GM23248 (cell line): ENCODE measurements around the gene APOOL.

Experiments used
- EZH2 ChIP-seq: fragments of 200-600 bp; sonication (generic); IDR thresholded peaks from 2 replicates; pipeline ENCODE4 v1.6.1; 2018; ENCODE audit warnings: antibody characterized with exemption, mild to moderate bottlenecking; ENCODE audit not compliant: insufficient read depth, poor library complexity, severe bottlenecking
- EZH2phosphoT487 ChIP-seq: fragments of 200-600 bp; sonication (generic); IDR thresholded peaks from 2 replicates; pipeline ENCODE4 v1.6.1; 2018; ENCODE audit warnings: antibody characterized with exemption, moderate library complexity, mild to moderate bottlenecking, low read depth; ENCODE audit not compliant: insufficient read depth

GRCh38 chrX:85108165-85108564 is 104.5 kb downstream of the APOOL start:
- TF ChIP-seq EZH2 (no peak), EZH2phosphoT487 (no peak)
